AG04450 (cell line): ENCODE results near the gene CARD9. TPM values are rescaled to one million over a fixed set of nuclear protein-coding genes. Genes with fewer than 3 reads are reported as not detected.

Experiments used
- CTCF ChIA-PET: fragments of 300-600, 350-600 bp; formaldehyde crosslinking; extraction: SDS; loops from one replicate; lab custom pipeline; 2022; ENCODE audit warnings: antibody characterized with exemption, inconsistent platforms; lab: Charles Lee
- POLR2A ChIA-PET: fragments of 350-600 bp; formaldehyde crosslinking; extraction: SDS; loops from one replicate; lab custom pipeline; 2021; ENCODE audit warnings: antibody characterized with exemption, inconsistent platforms; lab: Yijun Ruan, JAX
- DNase-seq: peaks from one replicate; pipeline ENCODE4 v3.0.0-alpha.2; 2011; ENCODE audit warnings: low read depth, low spot score
- H3K27ac ChIP-seq: one replicate; pipeline ENCODE4 v1.5.1; 2012; ENCODE audit warnings: low read depth, low read length, control low read depth
- H3K27me3 ChIP-seq: one replicate; pipeline ENCODE4 v1.6.0; 2012; ENCODE audit warnings: low read length; ENCODE audit not compliant: control insufficient read depth, insufficient read depth
- H3K4me3 ChIP-seq: 2 replicates; pipeline ENCODE4 v1.5.1; 2011; ENCODE audit warnings: mild to moderate bottlenecking, low read depth, low read length, control low read depth
- H3K9me3 ChIP-seq: 2 replicates; pipeline ENCODE4 v1.5.1; 2012; ENCODE audit warnings: low read length; ENCODE audit not compliant: control insufficient read depth, insufficient read depth
- CTCF ChIP-seq: IDR thresholded peaks from 2 replicates; pipeline ENCODE4 v1.5.1; 2011; ENCODE audit warnings: low read depth, low read length, control low read depth, inconsistent platforms
- polyA plus RNA-seq: library from polyadenylated mRNA; depleted of rRNA; stranded (reverse); fragments of >200 nt; gene quantifications from 2 replicates; pipeline ENCODE4 v1.2.3, GENCODE V29; 2011

The CARD9 gene
- polyA plus RNA-seq, 1 experiment = 0.63 TPM

- no peak for TF ChIP-seq CTCF
- Histone ChIP-seq H3K27me3 (no peaks in the 10 kb centered on the region), H3K27ac (no peak overlapping the region), H3K4me3 (no peak overlapping the region), H3K9me3 (no peaks in the 10 kb centered on the region; the same call in 1 of the 2 replicates)
- no peak for DNase-seq
- POLR2A ChIA-PET = interaction anchor here (0.8 to 1.2 kb wide), 2 partner anchors 8 to 38 kb away, joined by 4 to 8 read pairs; partner anchors contain the start of gene DNLZ
- CTCF ChIA-PET = interaction anchor here (0.7 to 3.0 kb wide), 5 partner anchors 8 to 260 kb away, joined by 3 to 36 read pairs (median 5); no protein-coding TSS in a partner anchor
These were observed 27.9 kb upstream of the CARD9 start for GRCh38 chr9:136401173-136401922.

- Histone ChIP-seq H3K4me3 (peak within 1 kb of the TSS; percentile 86), H3K27me3 (no peaks in the 10 kb centered on the region), H3K9me3 (no peaks in the 10 kb centered on the region; the same call in 1 of the 2 replicates), H3K27ac (peak within 1 kb of the TSS; percentile 57)
- ChIA-PET POLR2A (interaction anchor here (1.2 kb wide), 1 partner anchor 37 kb away, joined by 8 read pairs; the partner anchor contains the start of gene DNLZ), CTCF (interaction anchor here (0.5 to 3.0 kb wide), 5 partner anchors 9 to 88 kb away, joined by 3 to 36 read pairs (median 5); no protein-coding TSS in a partner anchor)
- peak; percentile 34 for DNase-seq
- TF ChIP-seq CTCF = peak; percentile 68
These were observed 26.8 kb upstream of the CARD9 start, which contains the start of gene SNAPC4 for GRCh38 chr9:136400038-136400834. Gene SNAPC4 (minus strand): TSS chr9:136400170. CDS start chr9:136398428, 1,742 bp downstream.

- POLR2A ChIA-PET = no interaction called here
- Histone ChIP-seq H3K27me3 (no peaks in the 10 kb centered on the region), H3K4me3 (peak overlapping the region; percentile 86), H3K27ac (peak overlapping the region; percentile 47), H3K9me3 (no peaks in the 10 kb centered on the region; the same call in 1 of the 2 replicates)
- TF ChIP-seq CTCF = no peak
- CTCF ChIA-PET = interaction anchor here (0.5 to 1.8 kb wide), 3 partner anchors 13 to 159 kb away, joined by 3 to 9 read pairs (median 4); no protein-coding TSS in a partner anchor
- DNase-seq = no peak
These were observed 25.9 kb upstream of the CARD9 start for GRCh38 chr9:136399176-136400037.

- TF ChIP-seq CTCF = no peak
- no peaks in the 10 kb centered on the region for H3K27me3 ChIP-seq
- H3K4me3 ChIP-seq = peak overlapping the region; percentile 86
- POLR2A ChIA-PET = no interaction called here
- CTCF ChIA-PET = interaction anchor here (1.8 kb wide), 1 partner anchor 85 kb away, joined by 9 read pairs; no protein-coding TSS in a partner anchor
- no peak overlapping the region for H3K27ac ChIP-seq
- H3K9me3 ChIP-seq = no peaks in the 10 kb centered on the region; the same call in 1 of the 2 replicates
- no peak for DNase-seq
These were observed 24.8 kb upstream of the CARD9 start for GRCh38 chr9:136398286-136398685.
